ENCODE data around the gene CTU2. TPM values are rescaled to one million over a fixed set of nuclear protein-coding genes. Genes with fewer than 3 reads are reported as not detected.

CTU2 gene
- total RNA-seq, 3 donors from 2014 or later, result 7.3 to 8.2 (median 7.8) TPM

DNA sequence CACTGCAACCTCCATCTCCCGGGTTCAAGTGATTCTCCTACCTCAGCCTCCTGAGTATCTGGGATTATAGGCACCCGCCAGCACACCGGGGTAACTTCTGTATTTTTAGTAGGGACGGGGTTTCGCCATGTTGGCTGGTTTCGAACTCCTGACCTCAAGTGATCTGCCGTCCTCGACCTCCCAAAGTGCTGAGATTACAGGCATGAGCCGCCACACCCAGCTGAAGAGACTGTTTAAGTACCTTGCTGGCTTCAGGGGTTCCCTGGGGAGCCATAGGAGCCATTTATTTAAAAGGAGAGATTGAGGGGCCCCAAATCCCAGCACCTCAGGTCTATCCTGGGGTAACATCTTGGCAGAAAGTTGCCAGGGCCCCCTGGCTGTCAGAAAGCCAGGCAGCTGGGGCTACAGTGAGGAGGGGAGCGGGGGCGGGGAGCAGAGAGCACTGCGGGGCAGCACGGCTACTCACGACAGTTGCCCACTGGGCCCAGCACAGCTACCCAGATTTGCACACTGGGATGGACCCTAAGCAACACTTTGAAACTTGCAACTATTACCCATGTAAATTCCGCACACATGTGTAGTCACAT is 21.6 kb upstream of the CTU2 start:
- TF ChIP-seq, protein P1, sequence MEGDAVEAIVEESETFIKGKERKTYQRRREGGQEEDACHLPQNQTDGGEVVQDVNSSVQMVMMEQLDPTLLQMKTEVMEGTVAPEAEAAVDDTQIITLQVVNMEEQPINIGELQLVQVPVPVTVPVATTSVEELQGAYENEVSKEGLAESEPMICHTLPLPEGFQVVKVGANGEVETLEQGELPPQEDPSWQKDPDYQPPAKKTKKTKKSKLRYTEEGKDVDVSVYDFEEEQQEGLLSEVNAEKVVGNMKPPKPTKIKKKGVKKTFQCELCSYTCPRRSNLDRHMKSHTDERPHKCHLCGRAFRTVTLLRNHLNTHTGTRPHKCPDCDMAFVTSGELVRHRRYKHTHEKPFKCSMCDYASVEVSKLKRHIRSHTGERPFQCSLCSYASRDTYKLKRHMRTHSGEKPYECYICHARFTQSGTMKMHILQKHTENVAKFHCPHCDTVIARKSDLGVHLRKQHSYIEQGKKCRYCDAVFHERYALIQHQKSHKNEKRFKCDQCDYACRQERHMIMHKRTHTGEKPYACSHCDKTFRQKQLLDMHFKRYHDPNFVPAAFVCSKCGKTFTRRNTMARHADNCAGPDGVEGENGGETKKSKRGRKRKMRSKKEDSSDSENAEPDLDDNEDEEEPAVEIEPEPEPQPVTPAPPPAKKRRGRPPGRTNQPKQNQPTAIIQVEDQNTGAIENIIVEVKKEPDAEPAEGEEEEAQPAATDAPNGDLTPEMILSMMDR (IDR thresholded peaks at IDR 0.05), result no peak
- no peak for TF ChIP-seq POLR2AphosphoS5 (IDR thresholded peaks at IDR 0.05)
- TF ChIP-seq POLR2A (IDR thresholded peaks at IDR 0.05), result no peak
- intact Hi-C loops (cut with DNase I; ENCODE audit: low total_unique reads), result no loop called here
- Histone ChIP-seq H3K27me3 (peaks cover 0 to 21% of the 10 kb centered on the region in 2 donors), H3K36me3 (no peaks in the 10 kb centered on the region), H3K27ac (no peak overlapping the region), H3K9me3 (no peaks in the 10 kb centered on the region), H3K4me3 (no peak overlapping the region), H3K4me1 (peaks cover 6 to 8% of the 10 kb centered on the region in 2 donors)
- no peak for DNase-seq (ENCODE audit: low spot score in 2 of 2)

DNA sequence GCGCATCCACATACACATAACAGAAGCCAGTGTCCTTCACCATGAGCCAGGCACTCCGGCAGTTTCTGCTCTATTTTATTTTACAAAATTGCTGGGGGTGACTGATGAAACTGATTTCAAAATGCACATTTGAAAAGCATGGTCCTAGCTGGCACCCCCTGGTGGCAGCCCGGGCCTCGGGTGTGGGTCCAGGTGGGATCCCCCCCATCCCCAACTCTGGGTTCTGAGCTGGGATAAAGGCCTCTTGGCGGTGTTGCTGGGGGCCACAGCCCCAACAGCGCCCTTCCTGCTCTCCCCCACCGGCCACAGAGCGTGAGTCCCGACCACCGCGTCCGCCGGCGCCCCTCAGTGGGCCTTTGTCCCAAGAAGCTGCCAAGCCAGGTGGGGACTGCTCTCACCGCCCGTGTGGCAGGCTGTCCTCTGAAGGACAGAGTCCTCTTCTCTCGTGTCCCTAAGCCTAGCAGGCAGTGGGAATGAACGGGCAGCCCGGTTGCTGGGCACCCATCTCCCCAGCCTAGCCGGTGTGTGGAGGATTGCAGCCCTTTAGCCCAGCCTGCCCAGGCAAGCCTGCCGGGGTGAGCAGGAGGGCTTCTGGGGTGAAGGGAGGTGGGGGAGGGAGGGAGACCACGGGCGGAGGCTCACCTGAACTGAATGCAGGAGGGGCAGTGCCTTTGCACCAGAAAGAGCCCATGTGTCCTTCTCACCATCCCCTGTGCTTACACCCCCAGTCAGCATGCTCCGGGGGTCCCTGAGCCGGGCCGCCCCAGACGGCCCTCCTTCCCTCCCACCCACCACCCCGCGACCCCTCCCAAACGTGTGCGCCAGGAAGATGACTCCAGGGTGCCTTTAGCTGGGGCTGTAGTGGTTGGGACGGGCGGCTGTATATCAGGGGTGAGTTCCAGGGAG is 20.9 kb upstream of the CTU2 start:
- H3K27ac ChIP-seq, result no peak overlapping the region
- intact Hi-C loops (cut with DNase I; ENCODE audit: low total_unique reads), result no loop called here
- H3K36me3 ChIP-seq, result no peaks in the 10 kb centered on the region
- peak overlapping the region; percentile 43 to 83 (median 64) for H3K4me3 ChIP-seq
- TF ChIP-seq, protein P1 (IDR thresholded peaks at IDR 0.05), result peak in 2 of 3 donors; percentile 35 to 39
- TF ChIP-seq POLR2AphosphoS5 (IDR thresholded peaks at IDR 0.05), result no peak
- peaks cover 0 to 25% of the 10 kb centered on the region in 2 donors for H3K27me3 ChIP-seq
- DNase-seq (ENCODE audit: low spot score in 2 of 2), result no peak
- peaks cover 6 to 8% of the 10 kb centered on the region in 2 donors for H3K4me1 ChIP-seq
- H3K9me3 ChIP-seq, result no peaks in the 10 kb centered on the region

DNA sequence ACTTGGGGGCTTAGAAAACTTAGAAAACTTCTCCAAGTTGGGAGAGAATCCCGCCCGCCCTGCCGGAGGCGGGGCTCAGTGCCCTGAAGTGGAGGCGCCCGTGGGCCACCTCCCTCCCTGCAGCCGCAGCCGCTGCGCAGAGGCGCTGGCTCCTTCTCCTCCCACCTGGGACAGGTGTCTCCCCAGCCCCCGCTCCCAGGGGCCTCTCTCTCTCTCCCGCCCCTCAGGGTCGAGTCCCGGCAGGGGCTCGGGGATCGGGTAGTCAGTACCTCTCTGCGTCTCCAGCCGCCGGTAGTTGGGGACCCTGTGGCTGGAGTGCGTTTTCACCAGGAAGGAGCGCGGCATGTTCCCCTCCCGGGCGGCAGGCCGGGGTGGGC is 20.3 kb upstream of the CTU2 start:
- peak overlapping the region; percentile 43 to 83 (median 64) for H3K4me3 ChIP-seq
- no peak overlapping the region for H3K27ac ChIP-seq
- H3K9me3 ChIP-seq, result no peaks in the 10 kb centered on the region
- peaks cover 0 to 26% of the 10 kb centered on the region in 2 donors for H3K27me3 ChIP-seq
- no peaks in the 10 kb centered on the region for H3K36me3 ChIP-seq
- DNase-seq (ENCODE audit: low spot score in 2 of 2), result no peak
- TF ChIP-seq POLR2A (IDR thresholded peaks at IDR 0.05) (no peak), POLR2AphosphoS5 (IDR thresholded peaks at IDR 0.05) (no peak)
- TF ChIP-seq, protein P1 (IDR thresholded peaks at IDR 0.05), result no peak
- intact Hi-C loops (cut with DNase I; ENCODE audit: low total_unique reads), result no loop called here
- peaks cover 6 to 8% of the 10 kb centered on the region in 2 donors for H3K4me1 ChIP-seq

DNA sequence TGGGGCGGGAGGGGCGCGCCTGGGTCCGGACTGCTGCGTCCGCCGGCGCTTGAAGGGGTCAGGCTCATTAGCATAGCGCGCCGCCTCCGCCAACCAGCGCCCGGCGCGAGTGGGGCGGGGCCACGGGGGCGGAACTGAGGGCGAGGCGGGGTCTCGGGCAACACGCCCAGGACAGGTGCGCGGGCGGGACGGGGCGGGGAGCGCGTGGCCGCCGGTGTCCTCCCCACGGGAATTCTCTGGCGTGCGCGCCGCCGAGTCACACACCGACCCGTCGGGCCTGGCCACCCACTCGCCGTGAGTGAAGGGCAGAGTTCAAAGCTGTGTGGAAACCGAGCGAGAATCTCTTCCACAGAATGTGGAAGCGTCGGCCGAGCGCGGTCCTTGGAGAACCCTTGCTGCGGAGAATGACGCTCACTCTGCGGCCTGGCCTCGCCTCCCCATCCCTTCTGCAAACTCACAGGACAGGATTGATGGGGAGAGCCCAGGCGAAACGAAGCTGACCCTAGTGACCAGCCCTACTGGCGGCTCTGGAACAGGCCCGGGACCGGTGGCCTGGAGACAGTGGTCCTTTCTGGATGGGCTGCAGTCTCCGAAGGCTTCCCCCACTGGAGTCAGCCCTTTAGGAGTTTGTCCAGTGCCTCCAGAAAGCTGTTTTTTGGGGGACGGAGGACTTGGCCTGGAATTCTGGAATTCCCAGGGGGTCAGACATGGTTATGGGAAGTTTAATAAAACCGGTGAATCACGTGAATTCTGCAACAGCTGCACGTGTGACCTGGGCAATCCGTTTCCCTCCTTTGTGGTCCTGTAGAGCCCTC is 19.7 kb upstream of the CTU2 start, which contains the start of gene SNAI3:
TSS of gene SNAI3 (minus strand) at position 69 of the 815 bp plus-strand sequence. CDS start 101 bp downstream, outside the sequence.
- Histone ChIP-seq H3K27me3 (peaks cover 0 to 22% of the 10 kb centered on the region in 2 donors), H3K36me3 (no peaks in the 10 kb centered on the region), H3K4me1 (peaks cover 6 to 8% of the 10 kb centered on the region in 2 donors), H3K4me3 (peak within 1 kb of the TSS; percentile 43 to 83 (median 64)), H3K9me3 (no peaks in the 10 kb centered on the region), H3K27ac (no peak within 1 kb of the TSS)
- peak; percentile 81 to 86 for DNase-seq (ENCODE audit: low spot score in 2 of 2)
- intact Hi-C loops (cut with DNase I; ENCODE audit: low total_unique reads), result no loop called here
- TF ChIP-seq POLR2A (IDR thresholded peaks at IDR 0.05) (no peak), POLR2AphosphoS5 (IDR thresholded peaks at IDR 0.05) (no peak)
- TF ChIP-seq, protein P1 (IDR thresholded peaks at IDR 0.05), result no peak

Measured in breast epithelium (tissue), 4 donors.